ENCODE results near the gene MORN4. TPM values are rescaled to one million over a fixed set of nuclear protein-coding genes. Genes with fewer than 3 reads are reported as not detected.

MORN4 gene
- total and polyA plus RNA-seq, 2 of the 13 experiments (the other 11 are each of a cell fraction or from before 2014, with no cell fraction given): 3.4 to 9.1 TPM

GRCh38 chr10:97584060-97584797, 49.1 kb downstream of the MORN4 start, which contains the start of gene HOGA1 (continued):
- no peak for TF ChIP-seq HBP1 (CRISPR knock-in tag; IDR thresholded peaks at IDR 0.05; ENCODE audit: low read depth)
- no peak for TF ChIP-seq CTCF (CRISPR knock-in tag; IDR thresholded peaks at IDR 0.05)
- TF ChIP-seq KLF16 (CRISPR knock-in tag; IDR thresholded peaks at IDR 0.05): peak in 1 of 2 experiments; percentile 35; a peak in 1 of 4 replicates
- TF ChIP-seq SIN3A (IDR thresholded peaks at IDR 0.05; ENCODE audit: borderline replicate concordance, low read depth, low read length): 0 out of 2 replicates have a peak, but pooled peaks have one; percentile 31
- TF ChIP-seq ZNF761 (CRISPR knock-in tag; conservative IDR thresholded peaks at IDR 0.05): no peak
- no peak for TF ChIP-seq THYN1 (CRISPR knock-in tag; IDR thresholded peaks at IDR 0.05; ENCODE audit: borderline replicate concordance, low read depth)
- TF ChIP-seq ZNF790 (CRISPR knock-in tag; IDR thresholded peaks at IDR 0.05; ENCODE audit: borderline replicate concordance): no peak
- TF ChIP-seq ZKSCAN8 (CRISPR knock-in tag; IDR thresholded peaks at IDR 0.05; ENCODE audit: borderline replicate concordance): no peak
- TF ChIP-seq CBX5 (CRISPR knock-in tag; IDR thresholded peaks at IDR 0.05; ENCODE audit: borderline replicate concordance): no peak
- TF ChIP-seq ZNF83 (CRISPR knock-in tag; IDR thresholded peaks at IDR 0.05; ENCODE audit: borderline replicate concordance): no peak
- TF ChIP-seq PPARG (CRISPR knock-in tag; conservative IDR thresholded peaks at IDR 0.05): no peak
- 0 out of 4 replicates have a peak, but pooled peaks of 1 of the 2 experiments have one; percentile 15 for TF ChIP-seq HMGXB4 (CRISPR knock-in tag; IDR thresholded peaks at IDR 0.05; ENCODE audit: borderline replicate concordance in 1 of 2, low read depth in 1 of 2)
- TF ChIP-seq ATF7-NPFF (CRISPR knock-in tag; IDR thresholded peaks at IDR 0.05; ENCODE audit: low read depth): no peak
- TF ChIP-seq ZNF263 (CRISPR knock-in tag; IDR thresholded peaks at IDR 0.05): no peak
- TF ChIP-seq ZNF704 (CRISPR knock-in tag; IDR thresholded peaks at IDR 0.05; ENCODE audit: borderline replicate concordance): no peak
- no peak for TF ChIP-seq TEAD2 (CRISPR knock-in tag; IDR thresholded peaks at IDR 0.05)
- no peak for TF ChIP-seq ZNF709 (CRISPR knock-in tag; IDR thresholded peaks at IDR 0.05)
- TF ChIP-seq MIER2 (CRISPR knock-in tag; IDR thresholded peaks at IDR 0.05): 0 out of 2 replicates have a peak, but pooled peaks have one; percentile 15
- TF ChIP-seq ARNT (IDR thresholded peaks at IDR 0.05): no peak
- TF ChIP-seq DZIP1 (CRISPR knock-in tag; IDR thresholded peaks at IDR 0.05): no peak

Data from HepG2 (cell line).